Muscle layer of duodenum (tissue), 2 donors: ENCODE data around the gene CTSK.
"Not testable (repeated sequence)": the region's sequence is repeated elsewhere in the genome, so short reads cannot be mapped to it uniquely, and the experiment has no call there.

Source experiments
- H3K27ac ChIP-seq: one replicate; pipeline ENCODE4 v1.7.0; 2013; ENCODE audit warnings: mild to moderate bottlenecking, low read length
- H3K27me3 ChIP-seq: one replicate; pipeline ENCODE4 v1.7.0; 2013; ENCODE audit warnings: low read depth, mild to moderate bottlenecking, control low read depth, low read length
- H3K36me3 ChIP-seq, 2 donors: one replicate each; pipeline ENCODE4 v1.7.0; 2013; ENCODE audit warnings: low read length in 2 of 2, control low read depth in 1 of 2, mild to moderate bottlenecking in 1 of 2; ENCODE audit not compliant: insufficient read depth in 2 of 2, control insufficient read depth in 1 of 2
- H3K4me1 ChIP-seq, 2 donors: one replicate each; pipeline ENCODE4 v1.7.0; 2013; ENCODE audit warnings: low read length in 2 of 2, mild to moderate bottlenecking in 2 of 2, control low read depth in 1 of 2, moderate library complexity in 1 of 2; ENCODE audit not compliant: insufficient read depth in 2 of 2, control insufficient read depth in 1 of 2
- H3K4me3 ChIP-seq, 2 donors: one replicate each; pipeline ENCODE4 v1.7.0; 2013; ENCODE audit warnings: low read length in 2 of 2, low read depth in 1 of 2, mild to moderate bottlenecking in 1 of 2
- H3K9me3 ChIP-seq, 2 donors: one replicate each; pipeline ENCODE4 v1.7.0; 2013; ENCODE audit warnings: low read length in 2 of 2, control low read depth in 1 of 2, mild to moderate bottlenecking in 1 of 2; ENCODE audit not compliant: control insufficient read depth in 1 of 2
- donor health status: healthy.

Gene CTSK

GRCh38 chr1:150805899-150806298 is 2.2 kb downstream of the CTSK start:
- Histone ChIP-seq H3K9me3 (no peaks in the 10 kb centered on the region), H3K36me3 (peaks cover 10% of the 10 kb centered on the region in 2 donors), H3K4me1 (peaks cover 0 to 3% of the 10 kb centered on the region in 2 donors), H3K4me3 (no peak overlapping the region), H3K27me3 (no peaks in the 10 kb centered on the region), H3K27ac (no peak overlapping the region)

GRCh38 chr1:150804671-150805070 is 3.4 kb downstream of the CTSK start:
- H3K36me3 ChIP-seq, result peaks cover 6 to 10% of the 10 kb centered on the region in 2 donors
- no peaks in the 10 kb centered on the region for H3K9me3 ChIP-seq
- no peaks in the 10 kb centered on the region for H3K27me3 ChIP-seq
- no peak overlapping the region for H3K27ac ChIP-seq
- peaks cover 0 to 3% of the 10 kb centered on the region in 2 donors for H3K4me1 ChIP-seq
- H3K4me3 ChIP-seq, result no peak overlapping the region

- H3K36me3 ChIP-seq, result peaks cover 31 to 47% of the 10 kb centered on the region in 2 donors
- H3K27ac ChIP-seq, result no peak overlapping the region
These were observed 9.0 kb downstream of the CTSK start for GRCh38 chr1:150799089-150799488.

GRCh38 chr1:150798525-150798924 is 9.5 kb downstream of the CTSK start:
- Histone ChIP-seq H3K27me3 (no peaks in the 10 kb centered on the region), H3K27ac (no peak overlapping the region), H3K36me3 (peaks cover 26 to 46% of the 10 kb centered on the region in 2 donors), H3K9me3 (no peaks in the 10 kb centered on the region), H3K4me1 (no peaks in the 10 kb centered on the region), H3K4me3 (no peak overlapping the region)

More at GRCh38 chr1:150799089-150799488, 9.0 kb downstream of the CTSK start:
- no peaks in the 10 kb centered on the region for H3K9me3 ChIP-seq
- no peaks in the 10 kb centered on the region for H3K27me3 ChIP-seq
- no peaks in the 10 kb centered on the region for H3K4me1 ChIP-seq
- no peak overlapping the region for H3K4me3 ChIP-seq

GRCh38 chr1:150796374-150796773 is 11.7 kb downstream of the CTSK start:
- Histone ChIP-seq H3K9me3 (no peaks in the 10 kb centered on the region), H3K4me1 (no peaks in the 10 kb centered on the region), H3K27me3 (no peaks in the 10 kb centered on the region), H3K36me3 (peaks cover 25 to 43% of the 10 kb centered on the region in 2 donors), H3K4me3 (no peak overlapping the region), H3K27ac (no peak overlapping the region)

- H3K27ac ChIP-seq, H3K9me3 ChIP-seq, H3K27me3 ChIP-seq, H3K4me1 ChIP-seq, H3K4me3 ChIP-seq: not testable (repeated sequence)
- H3K36me3 ChIP-seq, result peaks cover 18 to 31% of the 10 kb centered on the region in 2 donors
These were observed 14.3 kb downstream of the CTSK start for GRCh38 chr1:150793778-150794177.

- H3K27me3 ChIP-seq, result no peaks in the 10 kb centered on the region
- no peaks in the 10 kb centered on the region for H3K4me1 ChIP-seq
- no peaks in the 10 kb centered on the region for H3K9me3 ChIP-seq
- peaks cover 18 to 25% of the 10 kb centered on the region in 2 donors for H3K36me3 ChIP-seq
- H3K4me3 ChIP-seq, result no peak overlapping the region
- H3K27ac ChIP-seq, result no peak overlapping the region
These were observed 14.8 kb downstream of the CTSK start for GRCh38 chr1:150793221-150793620.

GRCh38 chr1:150791585-150791984 is 16.5 kb downstream of the CTSK start:
- H3K4me3 ChIP-seq, result no peak overlapping the region
- H3K27me3 ChIP-seq, result no peaks in the 10 kb centered on the region
- H3K4me1 ChIP-seq, result no peaks in the 10 kb centered on the region
- no peak overlapping the region for H3K27ac ChIP-seq
- H3K9me3 ChIP-seq, result no peaks in the 10 kb centered on the region
- H3K36me3 ChIP-seq, result peaks cover 9 to 14% of the 10 kb centered on the region in 2 donors

GRCh38 chr1:150789396-150789795 is 18.7 kb downstream of the CTSK start:
- H3K4me1 ChIP-seq, result no peaks in the 10 kb centered on the region
- H3K27ac ChIP-seq, result no peak overlapping the region
- no peaks in the 10 kb centered on the region for H3K27me3 ChIP-seq
- H3K36me3 ChIP-seq, result no peaks in the 10 kb centered on the region
- no peak overlapping the region for H3K4me3 ChIP-seq
- H3K9me3 ChIP-seq, result no peaks in the 10 kb centered on the region

- Histone ChIP-seq H3K9me3 (no peaks in the 10 kb centered on the region), H3K27me3 (no peaks in the 10 kb centered on the region), H3K36me3 (no peaks in the 10 kb centered on the region), H3K4me3 (no peak overlapping the region), H3K27ac (no peak overlapping the region), H3K4me1 (no peaks in the 10 kb centered on the region)
These were observed 19.1 kb downstream of the CTSK start for GRCh38 chr1:150788946-150789345.

GRCh38 chr1:150787455-150787854 is 20.6 kb downstream of the CTSK start:
- Histone ChIP-seq H3K27ac (no peak overlapping the region), H3K4me3 (no peak overlapping the region), H3K27me3 (no peaks in the 10 kb centered on the region), H3K36me3 (no peaks in the 10 kb centered on the region), H3K4me1 (no peaks in the 10 kb centered on the region), H3K9me3 (no peaks in the 10 kb centered on the region)

- H3K27me3 ChIP-seq, result no peaks in the 10 kb centered on the region
- no peaks in the 10 kb centered on the region for H3K36me3 ChIP-seq
- H3K4me1 ChIP-seq, result no peaks in the 10 kb centered on the region
- H3K27ac ChIP-seq, result no peak overlapping the region
- no peak overlapping the region for H3K4me3 ChIP-seq
- H3K9me3 ChIP-seq, result no peaks in the 10 kb centered on the region
These were observed 27.6 kb downstream of the CTSK start for GRCh38 chr1:150780510-150780909.
